ENCODE data around the gene XYLT1.

The XYLT1 gene

GRCh38 chr16:17194190-17194780 is 276.5 kb downstream of the XYLT1 start:
- no peak for TF ChIP-seq EZH2phosphoT487 (IDR thresholded peaks at IDR 0.05; ENCODE audit: borderline replicate concordance, low read length)
- TF ChIP-seq CTCF (IDR thresholded peaks at IDR 0.05; ENCODE audit: low read depth, low read length, poor library complexity, severe bottlenecking), result peak; percentile 95
- H3K79me2 ChIP-seq (ENCODE audit: control insufficient read depth, low read length), result no peaks in the 10 kb centered on the region

GRCh38 chr16:17193566-17194100 is 277.1 kb downstream of the XYLT1 start:
- H3F3A ChIP-seq (ENCODE audit: control insufficient read depth, insufficient read depth), result no peaks in the 10 kb centered on the region
- no peaks in the 10 kb centered on the region for H3K9me2 ChIP-seq (replicated peaks; ENCODE audit: control insufficient read depth, low read length)

More at GRCh38 chr16:17194190-17194780, 276.5 kb downstream of the XYLT1 start:
- no peak overlapping the region for H3K27ac ChIP-seq (ENCODE audit: low read depth, low read length)
- no peaks in the 10 kb centered on the region for H3K4me1 ChIP-seq (ENCODE audit: control insufficient read depth, low read length)
- no peaks in the 10 kb centered on the region for H3F3A ChIP-seq (ENCODE audit: control insufficient read depth, insufficient read depth)
- H3K9me3 ChIP-seq (ENCODE audit: control insufficient read depth, insufficient read depth, low read length), result no peaks in the 10 kb centered on the region
- no peaks in the 10 kb centered on the region for H3K9me2 ChIP-seq (replicated peaks; ENCODE audit: control insufficient read depth, low read length)
- H3K4me2 ChIP-seq (ENCODE audit: low read length), result no peak overlapping the region
- no peaks in the 10 kb centered on the region for H3K27me3 ChIP-seq (ENCODE audit: control insufficient read depth, low read length)
- no peaks in the 10 kb centered on the region for H4K20me1 ChIP-seq (ENCODE audit: control insufficient read depth, insufficient read depth, low read depth, low read length)
- no peak overlapping the region for H3K4me3 ChIP-seq (ENCODE audit: low read length)
- peaks cover 7% of the 10 kb centered on the region for H3K36me3 ChIP-seq (ENCODE audit: control insufficient read depth, low read length)

GRCh38 chr16:17184026-17184425 is 286.7 kb downstream of the XYLT1 start:
- no peaks in the 10 kb centered on the region for H3K9me3 ChIP-seq (ENCODE audit: control insufficient read depth, insufficient read depth, low read length)
- H3K4me3 ChIP-seq (ENCODE audit: low read length), result no peak overlapping the region
- no peaks in the 10 kb centered on the region for H3K36me3 ChIP-seq (ENCODE audit: control insufficient read depth, low read length)
- TF ChIP-seq EZH2phosphoT487 (IDR thresholded peaks at IDR 0.05; ENCODE audit: borderline replicate concordance, low read length), result no peak
- H3K4me1 ChIP-seq (ENCODE audit: control insufficient read depth, low read length), result no peaks in the 10 kb centered on the region
- no peaks in the 10 kb centered on the region for H3K79me2 ChIP-seq (ENCODE audit: control insufficient read depth, low read length)
- H3K27me3 ChIP-seq (ENCODE audit: control insufficient read depth, low read length), result no peaks in the 10 kb centered on the region
- no peaks in the 10 kb centered on the region for H3K9me2 ChIP-seq (replicated peaks; ENCODE audit: control insufficient read depth, low read length)
- H3K4me2 ChIP-seq (ENCODE audit: low read length), result no peak overlapping the region
- no peaks in the 10 kb centered on the region for H3F3A ChIP-seq (ENCODE audit: control insufficient read depth, insufficient read depth)
- no peaks in the 10 kb centered on the region for H4K20me1 ChIP-seq (ENCODE audit: control insufficient read depth, insufficient read depth, low read depth, low read length)
- no peak overlapping the region for H3K27ac ChIP-seq (ENCODE audit: low read depth, low read length)

More at GRCh38 chr16:17193566-17194100, 277.1 kb downstream of the XYLT1 start:
- no peaks in the 10 kb centered on the region for H3K4me1 ChIP-seq (ENCODE audit: control insufficient read depth, low read length)
- H3K79me2 ChIP-seq (ENCODE audit: control insufficient read depth, low read length), result no peaks in the 10 kb centered on the region
- no peaks in the 10 kb centered on the region for H3K27me3 ChIP-seq (ENCODE audit: control insufficient read depth, low read length)
- no peak overlapping the region for H3K27ac ChIP-seq (ENCODE audit: low read depth, low read length)
- peaks cover 6% of the 10 kb centered on the region for H3K36me3 ChIP-seq (ENCODE audit: control insufficient read depth, low read length)
- H4K20me1 ChIP-seq (ENCODE audit: control insufficient read depth, insufficient read depth, low read depth, low read length), result no peaks in the 10 kb centered on the region
- no peaks in the 10 kb centered on the region for H3K9me3 ChIP-seq (ENCODE audit: control insufficient read depth, insufficient read depth, low read length)
- TF ChIP-seq EZH2phosphoT487 (IDR thresholded peaks at IDR 0.05; ENCODE audit: borderline replicate concordance, low read length), result no peak
- TF ChIP-seq CTCF (IDR thresholded peaks at IDR 0.05; ENCODE audit: low read depth, low read length, poor library complexity, severe bottlenecking), result no peak
- no peak overlapping the region for H3K4me2 ChIP-seq (ENCODE audit: low read length)
- no peak overlapping the region for H3K4me3 ChIP-seq (ENCODE audit: low read length)

Data from DOHH2 (cell line).